ENCODE results near the gene DCAF17.

Gene DCAF17

GRCh38 chr2:171460537-171460936 is 26.5 kb downstream of the DCAF17 start:
- peaks cover 19% of the 10 kb centered on the region for H3K9me3 ChIP-seq (ENCODE audit: control insufficient read depth, low read length)
- H3K4me1 ChIP-seq (ENCODE audit: control insufficient read depth, insufficient read depth, low read depth, low read length): no peaks in the 10 kb centered on the region
- peaks cover 4% of the 10 kb centered on the region for H3K79me1 ChIP-seq (replicated peaks; ENCODE audit: low read length, poor library complexity, severe bottlenecking)
- no peak overlapping the region for H2BK5ac ChIP-seq (ENCODE audit: low read depth, low read length, poor library complexity, severe bottlenecking)
- H3K36me3 ChIP-seq (ENCODE audit: control insufficient read depth in 1 of 2, insufficient read depth in 2 of 2, low read depth in 1 of 2, low read length in 2 of 2): peaks cover 7 to 70% of the 10 kb centered on the region in 2 experiments
- H3K4me3 ChIP-seq (ENCODE audit: insufficient read depth in 1 of 2, low read depth in 1 of 2, low read length in 2 of 2): no peak overlapping the region
- no peak overlapping the region for H2AFZ ChIP-seq (ENCODE audit: low read depth, low read length)
- no peak overlapping the region for H3K18ac ChIP-seq (ENCODE audit: low read depth in 1 of 2, low read length in 2 of 2)
- H2AK5ac ChIP-seq (ENCODE audit: low read length, severe bottlenecking): no peak overlapping the region
- no peak overlapping the region for H3K27ac ChIP-seq (ENCODE audit: low read length, poor library complexity, severe bottlenecking)
- H3K9ac ChIP-seq (ENCODE audit: low read length): no peak overlapping the region
- no peaks in the 10 kb centered on the region for H3K27me3 ChIP-seq (ENCODE audit: control insufficient read depth in 1 of 2, insufficient read depth in 1 of 2, low read length in 2 of 2)
- no peak overlapping the region for H3K23ac ChIP-seq (ENCODE audit: low read length in 2 of 2)
- no peak overlapping the region for H3K4ac ChIP-seq (ENCODE audit: low read depth in 1 of 2, low read length in 2 of 2)
- H4K91ac ChIP-seq (ENCODE audit: low read length): no peak overlapping the region
- H2BK120ac ChIP-seq (ENCODE audit: low read depth, low read length): no peak overlapping the region
- H2BK15ac ChIP-seq (ENCODE audit: low read depth, poor library complexity, severe bottlenecking): no peak overlapping the region
- H2BK12ac ChIP-seq (ENCODE audit: low read length in 2 of 2): no peak overlapping the region
- H3K4me2 ChIP-seq (ENCODE audit: low read length, poor library complexity, severe bottlenecking): no peak overlapping the region
- H3K14ac ChIP-seq (ENCODE audit: low read length in 2 of 2): no peak overlapping the region
- no peak overlapping the region for H4K8ac ChIP-seq (ENCODE audit: low read length)
- DNase-seq: no peak
- WGBS: 100% methylated on average over 1 of the region's 1 CpG

GRCh38 chr2:171469176-171469575 is 35.1 kb downstream of the DCAF17 start:
- H3K23ac ChIP-seq (ENCODE audit: low read length in 2 of 2): no peak overlapping the region
- no peak overlapping the region for H4K8ac ChIP-seq (ENCODE audit: low read length)
- no peak overlapping the region for H3K4me3 ChIP-seq (ENCODE audit: insufficient read depth in 1 of 2, low read depth in 1 of 2, low read length in 2 of 2)
- no peak overlapping the region for H2BK15ac ChIP-seq (ENCODE audit: low read depth, poor library complexity, severe bottlenecking)
- H4K91ac ChIP-seq (ENCODE audit: low read length): no peak overlapping the region
- peaks cover 1% of the 10 kb centered on the region for H3K79me1 ChIP-seq (replicated peaks; ENCODE audit: low read length, poor library complexity, severe bottlenecking)
- peak overlapping the region; percentile 77 for H3K27ac ChIP-seq (ENCODE audit: low read length, poor library complexity, severe bottlenecking)
- no peak overlapping the region for H2BK12ac ChIP-seq (ENCODE audit: low read length in 2 of 2)
- no peak overlapping the region for H2AK5ac ChIP-seq (ENCODE audit: low read length, severe bottlenecking)
- H3K9me3 ChIP-seq (ENCODE audit: control insufficient read depth, low read length): no peaks in the 10 kb centered on the region
- no peak overlapping the region for H3K18ac ChIP-seq (ENCODE audit: low read depth in 1 of 2, low read length in 2 of 2)
- H3K4ac ChIP-seq (ENCODE audit: low read depth in 1 of 2, low read length in 2 of 2): no peak overlapping the region
- H3K27me3 ChIP-seq (ENCODE audit: control insufficient read depth in 1 of 2, insufficient read depth in 1 of 2, low read length in 2 of 2): no peaks in the 10 kb centered on the region
- no peak for DNase-seq
- H3K4me1 ChIP-seq (ENCODE audit: control insufficient read depth, insufficient read depth, low read depth, low read length): peaks cover 1% of the 10 kb centered on the region
- no peak overlapping the region for H3K4me2 ChIP-seq (ENCODE audit: low read length, poor library complexity, severe bottlenecking)
- no peak overlapping the region for H2BK120ac ChIP-seq (ENCODE audit: low read depth, low read length)
- H3K9ac ChIP-seq (ENCODE audit: low read length): no peak overlapping the region
- no peak overlapping the region for H3K14ac ChIP-seq (ENCODE audit: low read length in 2 of 2)
- H2AFZ ChIP-seq (ENCODE audit: low read depth, low read length): no peak overlapping the region
- H2BK5ac ChIP-seq (ENCODE audit: low read depth, low read length, poor library complexity, severe bottlenecking): no peak overlapping the region
- peaks cover 0 to 56% of the 10 kb centered on the region in 2 experiments for H3K36me3 ChIP-seq (ENCODE audit: control insufficient read depth in 1 of 2, insufficient read depth in 2 of 2, low read depth in 1 of 2, low read length in 2 of 2)
- 97% methylated on average over 3 of the region's 4 CpGs for WGBS

GRCh38 chr2:171470129-171470528 is 36.1 kb downstream of the DCAF17 start:
- 86% methylated on average over 5 of the region's 5 CpGs for WGBS
- Histone ChIP-seq H3K18ac (ENCODE audit: low read depth in 1 of 2, low read length in 2 of 2) (no peak overlapping the region), H2BK120ac (ENCODE audit: low read depth, low read length) (no peak overlapping the region)

GRCh38 chr2:171475979-171476378 is 42.0 kb downstream of the DCAF17 start:
- Histone ChIP-seq H3K18ac (ENCODE audit: low read depth in 1 of 2, low read length in 2 of 2) (no peak overlapping the region), H2BK15ac (ENCODE audit: low read depth, poor library complexity, severe bottlenecking) (no peak overlapping the region), H4K91ac (ENCODE audit: low read length) (no peak overlapping the region), H3K27ac (ENCODE audit: low read length, poor library complexity, severe bottlenecking) (no peak overlapping the region), H3K4me1 (ENCODE audit: control insufficient read depth, insufficient read depth, low read depth, low read length) (peaks cover 2% of the 10 kb centered on the region), H2AK5ac (ENCODE audit: low read length, severe bottlenecking) (no peak overlapping the region), H3K79me1 (replicated peaks; ENCODE audit: low read length, poor library complexity, severe bottlenecking) (peaks cover 2% of the 10 kb centered on the region), H3K4ac (ENCODE audit: low read depth in 1 of 2, low read length in 2 of 2) (no peak overlapping the region), H2BK5ac (ENCODE audit: low read depth, low read length, poor library complexity, severe bottlenecking) (no peak overlapping the region), H2AFZ (ENCODE audit: low read depth, low read length) (no peak overlapping the region), H3K27me3 (ENCODE audit: control insufficient read depth in 1 of 2, insufficient read depth in 1 of 2, low read length in 2 of 2) (no peaks in the 10 kb centered on the region), H4K8ac (ENCODE audit: low read length) (no peak overlapping the region), H3K14ac (ENCODE audit: low read length in 2 of 2) (no peak overlapping the region), H3K23ac (ENCODE audit: low read length in 2 of 2) (no peak overlapping the region), H2BK12ac (ENCODE audit: low read length in 2 of 2) (no peak overlapping the region), H3K36me3 (ENCODE audit: control insufficient read depth in 1 of 2, insufficient read depth in 2 of 2, low read depth in 1 of 2, low read length in 2 of 2) (peaks cover 3 to 78% of the 10 kb centered on the region in 2 experiments), H3K9me3 (ENCODE audit: control insufficient read depth, low read length) (no peaks in the 10 kb centered on the region), H3K9ac (ENCODE audit: low read length) (no peak overlapping the region), H3K4me3 (ENCODE audit: insufficient read depth in 1 of 2, low read depth in 1 of 2, low read length in 2 of 2) (no peak overlapping the region), H3K4me2 (ENCODE audit: low read length, poor library complexity, severe bottlenecking) (no peak overlapping the region), H2BK120ac (ENCODE audit: low read depth, low read length) (no peak overlapping the region)
- WGBS: no CpG with 5 or more reads among the region's 1 CpG
- DNase-seq: no peak

More at GRCh38 chr2:171470129-171470528, 36.1 kb downstream of the DCAF17 start:
- Histone ChIP-seq H2BK12ac (ENCODE audit: low read length in 2 of 2) (no peak overlapping the region), H3K4me3 (ENCODE audit: insufficient read depth in 1 of 2, low read depth in 1 of 2, low read length in 2 of 2) (no peak overlapping the region), H3K23ac (ENCODE audit: low read length in 2 of 2) (no peak overlapping the region), H4K91ac (ENCODE audit: low read length) (no peak overlapping the region), H2BK5ac (ENCODE audit: low read depth, low read length, poor library complexity, severe bottlenecking) (no peak overlapping the region), H3K27me3 (ENCODE audit: control insufficient read depth in 1 of 2, insufficient read depth in 1 of 2, low read length in 2 of 2) (no peaks in the 10 kb centered on the region), H4K8ac (ENCODE audit: low read length) (no peak overlapping the region), H3K27ac (ENCODE audit: low read length, poor library complexity, severe bottlenecking) (no peak overlapping the region), H3K14ac (ENCODE audit: low read length in 2 of 2) (no peak overlapping the region), H2AFZ (ENCODE audit: low read depth, low read length) (no peak overlapping the region), H3K4me1 (ENCODE audit: control insufficient read depth, insufficient read depth, low read depth, low read length) (peaks cover 1% of the 10 kb centered on the region), H3K79me1 (replicated peaks; ENCODE audit: low read length, poor library complexity, severe bottlenecking) (no peaks in the 10 kb centered on the region), H3K9me3 (ENCODE audit: control insufficient read depth, low read length) (no peaks in the 10 kb centered on the region), H3K4ac (ENCODE audit: low read depth in 1 of 2, low read length in 2 of 2) (no peak overlapping the region), H2BK15ac (ENCODE audit: low read depth, poor library complexity, severe bottlenecking) (no peak overlapping the region), H3K4me2 (ENCODE audit: low read length, poor library complexity, severe bottlenecking) (no peak overlapping the region), H3K9ac (ENCODE audit: low read length) (no peak overlapping the region), H2AK5ac (ENCODE audit: low read length, severe bottlenecking) (peak overlapping the region; percentile 28), H3K36me3 (ENCODE audit: control insufficient read depth in 1 of 2, insufficient read depth in 2 of 2, low read depth in 1 of 2, low read length in 2 of 2) (peaks cover 0 to 64% of the 10 kb centered on the region in 2 experiments)
- no peak for DNase-seq

Measured in mesenchymal stem cell (in vitro differentiated cells and primary cell).